Endodermal cell (in vitro differentiated cells): ENCODE results near the gene NEK6. TPM values are rescaled to one million over a fixed set of nuclear protein-coding genes. Genes with fewer than 3 reads are reported as not detected.
A peak's percentile ranks its signal among the peaks of the same experiment; 100 is the strongest.

ENCODE experiments used
- DNase-seq: peaks from one replicate; pipeline ENCODE4 v3.0.0-alpha.2; 2017
- H3K27ac ChIP-seq: 2 replicates; pipeline ENCODE4 v1.5.1; 2013; ENCODE audit warnings: mild to moderate bottlenecking, low read depth, low read length, moderate library complexity
- H3K27me3 ChIP-seq: 2 replicates; pipeline ENCODE4 v1.6.1; 2013; ENCODE audit warnings: mild to moderate bottlenecking, low read length, moderate library complexity; ENCODE audit not compliant: insufficient read depth, control insufficient read depth, poor library complexity, severe bottlenecking
- H3K36me3 ChIP-seq: 2 replicates; pipeline ENCODE4 v1.7.0; 2013; ENCODE audit warnings: mild to moderate bottlenecking, low read length, moderate library complexity; ENCODE audit not compliant: control insufficient read depth, insufficient read depth
- H3K4me1 ChIP-seq: one replicate; pipeline ENCODE4 v1.7.0; 2013; ENCODE audit warnings: low read length; ENCODE audit not compliant: control insufficient read depth, insufficient read depth
- H3K4me3 ChIP-seq: 2 replicates; pipeline ENCODE4 v1.5.1; 2013; ENCODE audit warnings: mild to moderate bottlenecking, low read length, moderate library complexity
- H3K9ac ChIP-seq: 2 replicates; pipeline ENCODE4 v1.6.1; 2013; ENCODE audit warnings: mild to moderate bottlenecking, low read length, moderate library complexity; ENCODE audit not compliant: poor library complexity, severe bottlenecking; ENCODE audit errors: extremely low read depth
- H3K9me3 ChIP-seq: 2 replicates; pipeline ENCODE4 v1.6.1; 2013; ENCODE audit warnings: mild to moderate bottlenecking, low read length, moderate library complexity; ENCODE audit not compliant: control insufficient read depth
- H3K27ac Mint-ChIP-seq: 2 replicates; pipeline ENCODE4 v1.8.0; 2020; ENCODE audit warnings: mixed read lengths
- H3K27me3 Mint-ChIP-seq: 2 replicates; pipeline ENCODE4 v1.8.0; 2021; ENCODE audit warnings: mild to moderate bottlenecking, mixed read lengths; ENCODE audit not compliant: insufficient read depth
- H3K36me3 Mint-ChIP-seq: 2 replicates; pipeline ENCODE4 v1.8.0; 2020; ENCODE audit warnings: low read depth, mixed read lengths
- H3K4me1 Mint-ChIP-seq: 2 replicates; pipeline ENCODE4 v1.8.0; 2020; ENCODE audit warnings: mixed read lengths
- H3K4me3 Mint-ChIP-seq: 2 replicates; pipeline ENCODE4 v1.8.0; 2020; ENCODE audit warnings: mild to moderate bottlenecking, moderate library complexity, mixed read lengths
- H3K9me3 Mint-ChIP-seq: 2 replicates; pipeline ENCODE4 v1.8.0; 2020; ENCODE audit warnings: mild to moderate bottlenecking, mixed read lengths
- CTCF ChIP-seq: fragments of 200-600 bp; sonication (generic); conservative IDR thresholded peaks from 2 replicates; pipeline ENCODE4 v1.5.0; 2021; ENCODE audit warnings: antibody characterized with exemption, mild to moderate bottlenecking
- WGBS, 2 experiments: methylation state at CpG; one replicate each; pipeline versions ENCODE4 v1.1.5 to v1.1.7; 2013; ENCODE audit warnings: missing lambda C conversion rate in 2 of 2, mixed read lengths in 1 of 2; ENCODE audit not compliant: insufficient coverage in 1 of 2, insufficient read length in 1 of 2; 5-methylcytosine and 5-hydroxymethylcytosine counted together
- total RNA-seq, 2 donors: library from RNA; stranded (reverse); fragmentation: NEBNext Ultra II Directional in 1 of 2; extraction: Animal tissue kit (Norgen Biotek cat#: 25700) in 1 of 2; gene quantifications; 2 replicates in 1 of 2; 3 replicates in 1 of 2; pipeline ENCODE4 v1.2.1, GENCODE V29; 2021

NEK6 gene
- total RNA-seq, 2 donors from 2014 or later, result 17.1 to 32.5 TPM

GRCh38 chr9:124216474-124217176 lies 41.1 kb upstream of the NEK6 start:
- 85 to 94% methylated on average over 2 to 8 of the region's 9 CpGs for WGBS, 2 experiments

GRCh38 chr9:124217836-124218437 lies 39.8 kb upstream of the NEK6 start:
- no peaks in the 10 kb centered on the region for H3K27me3 ChIP-seq
- H3K4me3 ChIP-seq, result no peak overlapping the region
- H3K27ac ChIP-seq, result no peak overlapping the region
- no peak for TF ChIP-seq CTCF
- H3K9me3 ChIP-seq, result no peaks in the 10 kb centered on the region
- H3K36me3 ChIP-seq, result no peaks in the 10 kb centered on the region
- no peak overlapping the region for H3K27ac Mint-ChIP-seq
- H3K4me1 Mint-ChIP-seq, result no peaks in the 10 kb centered on the region
- DNase-seq, result peak; percentile 20
- 89 to 93% methylated on average over 3 to 8 of the region's 8 CpGs for WGBS, 2 experiments
- no peak overlapping the region for H3K4me3 Mint-ChIP-seq
- H3K27me3 Mint-ChIP-seq, result no peaks in the 10 kb centered on the region
- H3K9ac ChIP-seq, result no peak overlapping the region
- H3K36me3 Mint-ChIP-seq, result no peaks in the 10 kb centered on the region
- no peaks in the 10 kb centered on the region for H3K4me1 ChIP-seq
- no peaks in the 10 kb centered on the region for H3K9me3 Mint-ChIP-seq

More at GRCh38 chr9:124216474-124217176, 41.1 kb upstream of the NEK6 start:
- Mint-ChIP-seq H3K27me3 (no peaks in the 10 kb centered on the region), H3K27ac (no peak overlapping the region), H3K4me1 (no peaks in the 10 kb centered on the region), H3K36me3 (no peaks in the 10 kb centered on the region), H3K9me3 (no peaks in the 10 kb centered on the region), H3K4me3 (no peak overlapping the region)
- H3K4me1 ChIP-seq, result no peaks in the 10 kb centered on the region
- DNase-seq, result peak; percentile 33
- no peaks in the 10 kb centered on the region for H3K9me3 ChIP-seq
- H3K36me3 ChIP-seq, result no peaks in the 10 kb centered on the region
- no peaks in the 10 kb centered on the region for H3K27me3 ChIP-seq
- H3K27ac ChIP-seq, result no peak overlapping the region
- no peak for TF ChIP-seq CTCF
- H3K4me3 ChIP-seq, result no peak overlapping the region
- H3K9ac ChIP-seq, result no peak overlapping the region

- 86 to 96% methylated on average over 4 to 10 of the region's 10 CpGs for WGBS, 2 experiments
- Mint-ChIP-seq H3K27ac (no peak overlapping the region), H3K27me3 (no peaks in the 10 kb centered on the region)
Observed at GRCh38 chr9:124218438-124218982, 39.2 kb upstream of the NEK6 start.

More at GRCh38 chr9:124218438-124218982, 39.2 kb upstream of the NEK6 start:
- Histone ChIP-seq H3K27me3 (no peaks in the 10 kb centered on the region), H3K4me1 (no peaks in the 10 kb centered on the region), H3K36me3 (no peaks in the 10 kb centered on the region), H3K4me3 (no peak overlapping the region), H3K9ac (no peak overlapping the region), H3K27ac (no peak overlapping the region), H3K9me3 (no peaks in the 10 kb centered on the region)
- TF ChIP-seq CTCF, result no peak
- DNase-seq, result peak; percentile 38
- Mint-ChIP-seq H3K9me3 (no peaks in the 10 kb centered on the region), H3K4me1 (no peaks in the 10 kb centered on the region), H3K4me3 (no peak overlapping the region), H3K36me3 (no peaks in the 10 kb centered on the region)
